Stimulated activated CD4-positive, alpha-beta T cell treated with anti-CD3 and anti-CD28 coated beads, Interleukin-2, amount 100 ng/mL, for 48 hours (primary cell): ENCODE data around the gene PRIMA1.

Experiments used
- DNase-seq, 2 donors: peaks; one replicate each; pipeline ENCODE4 v3.0.0-alpha.2; 2020

PRIMA1 gene

GRCh38 chr14:93752980-93753561 is 35.2 kb downstream of the PRIMA1 start:
- no peak for DNase-seq

- no peak for DNase-seq
These were observed 36.2 kb downstream of the PRIMA1 start for GRCh38 chr14:93751946-93752655.

DNA sequence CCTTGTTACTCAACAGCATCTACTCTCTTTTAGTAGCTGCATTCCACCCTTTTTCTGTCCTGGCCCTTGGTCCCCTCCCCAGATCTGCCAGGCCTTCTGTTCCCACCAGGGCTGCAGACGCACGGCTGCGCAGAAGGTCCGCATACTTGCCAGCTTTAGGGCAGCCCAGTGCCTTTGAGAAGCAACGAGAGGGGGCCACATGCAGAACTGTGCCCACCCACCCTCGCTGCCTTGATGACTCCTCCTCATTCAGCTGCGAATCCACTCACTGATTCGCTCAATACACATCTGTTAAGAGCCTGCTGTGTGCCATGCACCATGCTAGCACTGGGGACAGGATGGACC is 39.2 kb downstream of the PRIMA1 start:
- no peak for DNase-seq

GRCh38 chr14:93748208-93749075 is 39.8 kb downstream of the PRIMA1 start:
- no peak for DNase-seq

GRCh38 chr14:93747560-93747959 is 40.7 kb downstream of the PRIMA1 start:
- DNase-seq = no peak

GRCh38 chr14:93747102-93747501 is 41.2 kb downstream of the PRIMA1 start:
- no peak for DNase-seq

- DNase-seq = no peak
These were observed 42.5 kb downstream of the PRIMA1 start for GRCh38 chr14:93745603-93746273.

- DNase-seq = no peak
These were observed 43.4 kb downstream of the PRIMA1 start for GRCh38 chr14:93744876-93745275.

DNA sequence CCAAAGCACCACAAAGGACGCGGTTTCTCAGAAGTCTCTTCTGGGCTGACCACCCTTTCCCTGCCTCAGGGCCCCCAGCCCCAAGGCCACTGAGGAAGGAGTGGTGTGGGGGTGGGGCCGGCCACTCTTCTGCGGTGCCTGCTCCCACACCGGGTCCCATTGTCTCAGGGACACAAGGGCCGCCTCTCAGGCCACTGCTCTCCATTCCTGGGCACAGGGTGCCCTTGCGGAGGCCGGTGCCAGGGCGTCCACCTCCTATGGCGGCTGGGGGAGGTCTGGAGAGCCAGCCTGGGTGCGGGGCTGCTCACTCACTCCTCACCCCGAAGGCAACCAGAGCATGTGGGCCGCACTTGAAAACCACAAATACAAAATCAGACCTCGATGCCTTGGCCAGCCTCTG is 44.1 kb downstream of the PRIMA1 start:
- DNase-seq = no peak

DNA sequence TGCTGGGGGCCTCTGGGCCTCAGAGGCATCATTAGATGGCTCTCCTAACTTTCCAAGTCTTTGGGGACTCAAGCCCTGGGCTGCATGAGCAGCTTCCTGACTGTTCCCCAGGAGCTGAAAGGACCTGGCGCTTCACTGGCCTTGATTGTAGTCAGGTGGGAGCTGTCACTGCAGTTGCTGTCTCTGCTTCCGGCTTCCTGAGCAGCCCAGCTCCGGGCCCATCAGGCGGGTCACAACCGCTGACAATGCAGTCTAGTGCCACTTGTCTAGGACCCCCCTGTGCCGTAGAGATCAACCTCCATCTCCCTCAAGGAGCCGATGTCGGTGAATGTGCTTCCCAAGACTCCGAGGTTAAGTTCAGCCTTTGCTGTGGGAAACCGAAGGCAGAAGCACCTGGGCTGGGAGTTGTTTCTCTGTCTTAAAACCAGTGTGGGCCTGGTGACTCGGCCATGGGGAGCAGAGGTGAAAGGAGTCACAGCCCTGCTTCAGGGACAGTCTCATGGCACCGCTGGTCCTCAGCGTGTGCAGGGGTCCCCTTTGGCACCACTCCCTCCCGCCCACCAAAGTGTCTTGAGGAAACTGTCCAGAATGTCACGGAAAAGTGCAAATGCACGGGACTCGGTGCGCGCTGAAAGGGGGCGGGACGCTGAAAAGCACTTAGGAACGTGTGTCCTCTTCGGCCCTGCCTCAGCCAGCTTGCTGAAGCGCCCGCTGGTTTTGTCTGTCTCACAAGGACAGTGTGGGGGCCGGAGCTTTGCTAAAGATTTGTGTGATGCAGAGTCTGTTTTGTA is 44.8 kb downstream of the PRIMA1 start:
- DNase-seq = no peak

DNA sequence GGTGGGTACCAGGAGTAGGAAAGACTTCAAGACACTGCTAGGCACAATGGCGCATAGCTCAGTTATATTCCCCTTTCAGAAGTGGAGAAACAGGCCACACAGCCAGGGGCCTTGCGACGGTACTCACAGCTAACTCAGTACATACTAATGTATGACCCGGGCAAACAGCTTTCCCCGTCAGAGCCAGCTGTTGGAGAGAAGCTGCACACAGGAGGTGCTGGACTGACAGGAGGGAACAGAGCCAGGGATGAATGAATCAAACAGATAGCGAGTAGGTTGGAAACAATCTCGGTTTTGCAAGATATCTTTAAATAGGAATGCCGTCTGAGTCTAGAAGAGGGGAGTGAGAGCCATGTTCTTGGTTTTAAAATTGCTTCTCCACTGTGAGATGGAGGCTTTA is 45.5 kb downstream of the PRIMA1 start:
- no peak for DNase-seq

DNA sequence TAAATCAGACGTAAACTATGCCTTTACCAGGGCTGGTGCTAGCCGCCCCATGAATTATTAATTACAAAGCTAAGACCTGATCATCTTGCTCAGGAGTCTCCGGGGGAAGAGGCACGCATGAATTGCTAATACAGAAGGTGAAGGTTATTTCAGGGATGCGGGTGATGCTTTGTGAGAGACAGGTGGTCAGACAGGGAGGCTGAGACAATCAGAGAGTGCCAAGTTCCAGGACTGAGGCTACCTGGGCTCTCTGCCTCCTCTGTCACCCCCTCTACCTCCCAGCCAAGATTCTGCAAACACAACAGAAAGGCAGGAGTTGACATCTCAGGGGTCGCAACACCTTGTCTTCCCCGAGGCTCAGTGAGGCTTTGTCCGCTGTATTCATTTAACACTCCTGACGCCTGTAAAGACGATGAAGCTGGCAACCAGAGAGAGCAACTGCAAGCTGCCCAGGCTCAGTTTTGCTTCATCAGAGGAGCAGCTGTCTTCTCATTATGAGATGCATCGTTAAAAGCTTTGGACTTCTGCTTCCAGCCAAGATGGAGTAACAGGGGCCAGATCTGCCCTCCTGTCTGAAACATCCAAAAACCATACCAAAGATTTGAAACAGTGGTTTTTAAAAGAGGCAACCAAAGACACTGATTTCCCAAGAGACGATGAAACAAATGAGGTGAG is 46.6 kb downstream of the PRIMA1 start:
- no peak for DNase-seq

- no peak for DNase-seq
These were observed 50.7 kb downstream of the PRIMA1 start for GRCh38 chr14:93737634-93738033.

DNA sequence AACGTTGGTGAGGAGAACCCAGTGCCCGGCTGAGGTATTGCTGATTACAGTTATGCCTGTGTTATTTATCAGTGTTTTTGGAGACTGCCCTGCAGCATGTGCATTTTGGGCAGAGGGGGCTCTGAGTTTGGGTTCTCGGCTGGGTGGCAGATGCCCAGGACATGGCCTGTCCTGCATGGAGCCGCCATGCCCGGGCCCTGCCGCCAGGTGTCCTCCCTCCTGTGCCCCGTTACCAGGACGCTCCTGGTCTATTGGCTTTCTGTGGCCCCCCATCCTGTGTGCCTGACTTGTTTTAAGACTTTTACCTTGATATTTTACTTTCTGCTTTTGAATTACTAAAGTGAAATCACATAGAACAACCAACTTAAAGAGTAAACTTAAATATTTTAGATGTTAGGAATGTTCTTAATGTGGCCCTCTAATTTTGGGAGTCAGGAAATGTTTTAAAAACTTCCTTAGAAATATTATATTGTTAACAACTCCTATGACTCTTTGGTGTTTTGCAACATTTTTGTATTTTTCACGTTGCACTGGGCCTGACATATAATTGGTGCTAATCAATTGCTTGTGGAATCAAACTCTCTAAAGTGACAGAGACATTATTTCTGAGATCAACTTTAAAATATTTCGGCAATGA is 51.8 kb downstream of the PRIMA1 start:
- no peak for DNase-seq

- no peak for DNase-seq
These were observed 53.1 kb downstream of the PRIMA1 start for GRCh38 chr14:93735206-93735605.

DNA sequence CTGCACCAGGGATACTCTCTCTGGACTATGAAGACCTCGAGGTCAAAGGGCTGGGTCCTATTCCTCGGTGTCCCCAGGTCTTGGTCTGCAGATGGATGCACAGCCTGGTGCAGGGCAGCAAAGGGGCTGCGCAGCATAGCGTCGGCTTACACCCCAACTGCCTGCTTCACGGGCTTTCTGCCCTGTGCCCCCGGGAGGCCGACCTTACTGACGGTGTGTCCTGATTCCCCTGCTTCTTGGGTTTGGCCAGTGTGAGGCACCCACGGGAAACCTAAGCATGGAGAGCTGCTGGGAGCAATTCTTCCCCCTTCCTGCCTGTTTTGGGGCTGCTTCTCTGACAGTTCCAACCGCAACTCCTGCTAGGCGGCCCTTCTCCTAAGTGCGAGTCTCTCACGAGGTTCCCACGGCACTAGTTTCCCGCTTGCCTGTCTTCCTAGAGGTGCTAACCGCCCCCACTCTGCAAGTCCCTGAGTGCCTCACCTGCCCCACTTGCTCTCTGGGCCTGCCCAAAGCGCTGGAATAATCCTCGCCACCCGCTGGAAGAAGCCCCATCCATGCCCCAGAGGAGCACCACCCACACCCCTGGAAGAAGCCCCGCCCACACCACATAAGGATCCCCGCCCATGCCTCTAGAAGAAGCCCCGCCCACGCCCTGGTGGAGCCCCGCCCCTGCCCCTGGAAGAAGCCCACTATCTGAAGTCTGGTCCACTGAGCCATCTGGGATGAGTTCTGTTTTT is 54.0 kb downstream of the PRIMA1 start:
- no peak for DNase-seq

- no peak for DNase-seq
These were observed 54.7 kb downstream of the PRIMA1 start for GRCh38 chr14:93733631-93734030.

DNA sequence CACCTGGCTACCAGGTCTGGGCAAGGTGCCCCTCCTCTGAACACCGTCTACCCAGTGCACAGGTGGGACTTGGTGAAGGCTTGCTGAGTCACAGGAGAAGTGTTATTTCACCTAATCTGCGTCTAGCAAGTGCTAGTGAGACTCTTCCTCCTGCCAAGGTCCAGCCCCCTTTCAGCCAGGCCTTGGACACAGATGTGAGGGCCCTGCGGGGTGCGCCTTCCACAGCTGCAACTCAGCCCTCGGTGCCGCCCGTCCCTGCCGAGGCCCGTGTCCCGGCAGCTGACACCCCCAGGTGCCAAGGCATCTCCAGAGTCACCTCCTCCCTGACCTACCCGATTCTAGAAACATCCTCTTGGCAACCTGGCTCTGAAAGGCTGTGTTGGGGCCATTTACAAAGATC is 55.1 kb downstream of the PRIMA1 start:
- DNase-seq = no peak

DNA sequence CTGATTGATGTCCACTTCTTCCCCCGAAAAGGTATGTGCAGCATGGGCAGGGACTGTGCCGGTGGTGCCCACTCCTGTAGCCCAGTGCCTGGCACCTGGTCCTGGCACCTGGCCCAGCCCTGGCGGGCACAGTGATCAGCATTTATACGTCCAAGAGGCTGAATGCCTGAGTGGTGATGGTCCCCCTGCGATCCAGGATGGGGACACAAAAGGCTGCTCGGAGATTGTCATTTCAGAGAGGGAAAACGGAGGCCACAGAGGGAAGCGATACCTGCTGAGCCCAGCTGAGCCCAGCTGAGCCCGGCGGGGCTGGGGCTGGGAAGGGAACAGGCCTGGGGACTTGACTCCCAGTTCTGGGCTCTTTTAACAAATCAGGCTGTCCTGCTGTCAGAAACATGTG is 55.8 kb downstream of the PRIMA1 start:
- DNase-seq = no peak

GRCh38 chr14:93731753-93732152 is 56.5 kb downstream of the PRIMA1 start:
- DNase-seq = no peak

GRCh38 chr14:93729993-93730392 is 58.3 kb downstream of the PRIMA1 start:
- DNase-seq = no peak
